GM21825 (cell line): ENCODE measurements around the gene FICD.

Source experiments
- ATAC-seq: cut with Tn5 transposase; IDR thresholded peaks from one replicate; pipeline ENCODE4 v1.9.1; 2021; ENCODE audit warnings: mild to moderate bottlenecking, moderate library complexity; ENCODE audit not compliant: unreplicated experiment

Gene FICD

GRCh38 chr12:108565146-108565545, 50.1 kb downstream of the FICD start:
- ATAC-seq, result no peak

DNA sequence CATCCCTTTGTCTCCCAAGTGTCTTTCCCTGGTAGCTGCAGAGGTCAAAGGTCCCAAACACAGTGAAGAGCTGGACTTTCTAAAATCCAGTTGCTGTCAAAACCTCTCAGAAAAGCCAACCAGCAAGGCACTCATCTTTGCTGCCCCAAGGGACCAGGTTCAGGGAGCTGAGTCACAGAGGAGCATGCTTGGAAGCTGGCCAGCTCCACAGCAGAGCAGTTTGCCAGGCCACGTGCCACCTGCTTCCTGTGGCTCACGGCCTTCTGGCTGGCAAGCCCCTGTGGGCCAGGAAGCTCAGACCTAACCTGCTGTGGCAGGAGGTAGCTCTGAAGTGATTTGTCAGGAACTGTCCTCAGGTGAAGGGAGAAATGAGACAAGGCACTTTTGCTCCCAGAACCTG, 50.9 kb downstream of the FICD start:
- no peak for ATAC-seq

DNA sequence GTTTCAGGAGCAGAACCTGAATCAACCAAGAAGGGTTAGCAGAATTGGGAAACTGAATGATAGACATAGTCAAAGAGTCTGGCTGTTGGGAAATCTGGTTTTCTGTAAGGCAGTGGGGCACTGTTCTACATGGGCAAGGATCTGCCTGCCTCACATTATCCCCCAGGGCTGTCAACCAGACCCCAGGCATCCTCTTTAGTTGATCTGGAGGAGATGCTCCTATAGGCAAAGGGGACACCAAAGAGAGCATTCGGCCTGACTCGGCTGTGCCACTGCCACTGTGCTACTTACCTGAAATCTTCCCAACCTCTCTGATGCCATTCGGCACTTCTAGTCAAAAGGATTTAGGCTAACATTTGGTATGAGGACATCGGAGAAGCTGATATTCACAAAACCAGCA, 51.4 kb downstream of the FICD start:
- no peak for ATAC-seq

DNA sequence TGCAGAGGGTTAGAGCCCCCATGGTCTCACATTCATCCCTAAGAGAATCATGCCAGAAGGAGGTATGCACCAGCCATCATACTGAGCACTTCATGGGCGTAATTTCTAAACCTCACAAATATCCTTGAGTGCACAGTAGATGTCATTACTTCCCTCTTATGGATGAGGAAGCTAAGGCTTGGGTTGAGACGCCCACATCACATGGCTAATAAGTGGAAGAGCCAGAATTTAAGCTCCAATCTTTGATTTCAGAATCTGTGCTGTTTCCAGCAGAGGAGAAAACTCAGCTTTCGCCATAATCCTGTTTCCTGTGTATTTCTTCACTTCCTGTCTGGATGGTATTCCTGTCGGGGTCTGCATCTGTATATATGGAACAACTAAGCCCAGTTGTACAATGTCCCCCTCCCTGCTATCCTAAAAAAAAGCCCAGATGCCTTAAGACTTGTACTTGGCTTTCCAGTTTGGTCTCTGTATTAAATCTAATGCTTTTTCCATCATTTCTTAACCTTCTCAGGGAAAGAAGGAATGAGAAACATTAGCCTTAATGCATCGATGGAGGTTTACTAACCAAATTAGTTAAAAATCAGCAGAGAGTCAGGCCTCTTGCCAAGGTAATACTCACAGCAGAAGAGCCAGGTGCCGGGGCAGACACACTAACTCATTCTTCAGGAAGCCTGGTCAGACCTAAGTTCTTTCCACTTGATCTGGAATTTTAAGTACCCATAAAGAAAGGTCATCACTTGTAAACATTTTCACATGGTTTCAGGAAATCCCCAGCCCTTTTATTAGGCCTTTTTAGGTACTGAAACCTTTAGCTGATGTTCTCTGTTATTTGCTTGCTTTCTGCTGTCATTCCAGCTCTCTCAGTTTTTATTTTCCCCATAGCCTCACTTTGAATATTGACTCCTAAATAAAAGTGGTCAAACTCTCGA, 52.6 kb downstream of the FICD start:
- ATAC-seq, result no peak

GRCh38 chr12:108568338-108569154, 53.5 kb downstream of the FICD start:
- ATAC-seq, result peak; percentile 66
